ENCODE results near the gene SIVA1.

The SIVA1 gene

GRCh38 chr14:104751539-104752422, 1.2 kb upstream of the SIVA1 start:
- no peak for DNase-seq (ENCODE audit: low read depth)

- no peak for DNase-seq (ENCODE audit: low read depth)
Measured at GRCh38 chr14:104752423-104752734, 568 bp upstream of the SIVA1 start.

- peak; percentile 25 for DNase-seq (ENCODE audit: low read depth)
Measured at GRCh38 chr14:104753528-104754212, 723 bp downstream of the SIVA1 start.

GRCh38 chr14:104754213-104754851, 1.4 kb downstream of the SIVA1 start:
- no peak for DNase-seq (ENCODE audit: low read depth)

- no peak for DNase-seq (ENCODE audit: low read depth)
Measured at GRCh38 chr14:104755621-104756020, 2.7 kb downstream of the SIVA1 start.

- no peak for DNase-seq (ENCODE audit: low read depth)
Measured at GRCh38 chr14:104756477-104757237, 3.7 kb downstream of the SIVA1 start.

GRCh38 chr14:104757238-104757585, 4.3 kb downstream of the SIVA1 start:
- DNase-seq (ENCODE audit: low read depth) = no peak

GRCh38 chr14:104757681-104758392, 4.9 kb downstream of the SIVA1 start:
- no peak for DNase-seq (ENCODE audit: low read depth)

- no peak for DNase-seq (ENCODE audit: low read depth)
Measured at GRCh38 chr14:104758981-104759969, 6.3 kb downstream of the SIVA1 start.

- DNase-seq (ENCODE audit: low read depth) = no peak
Measured at GRCh38 chr14:104765517-104765916, 12.6 kb downstream of the SIVA1 start.

GRCh38 chr14:104766256-104766862, 13.4 kb downstream of the SIVA1 start:
- DNase-seq (ENCODE audit: low read depth) = no peak

- no peak for DNase-seq (ENCODE audit: low read depth)
Measured at GRCh38 chr14:104766863-104767633, 14.1 kb downstream of the SIVA1 start.

- no peak for DNase-seq (ENCODE audit: low read depth)
Measured at GRCh38 chr14:104767634-104767918, 14.6 kb downstream of the SIVA1 start.

- peak; percentile 79 for DNase-seq (ENCODE audit: low read depth)
Measured at GRCh38 chr14:104768437-104769323, 15.7 kb downstream of the SIVA1 start.

GRCh38 chr14:104769324-104770071, 16.6 kb downstream of the SIVA1 start:
- no peak for DNase-seq (ENCODE audit: low read depth)

GRCh38 chr14:104770072-104770579, 17.2 kb downstream of the SIVA1 start:
- DNase-seq (ENCODE audit: low read depth) = no peak

- DNase-seq (ENCODE audit: low read depth) = no peak
Measured at GRCh38 chr14:104770851-104771272, 17.9 kb downstream of the SIVA1 start.
